ENCODE data around the gene LPGAT1. TPM values are rescaled to one million over a fixed set of nuclear protein-coding genes. Genes with fewer than 3 reads are reported as not detected.
A peak's percentile ranks its signal among the peaks of the same experiment; 100 is the strongest.
"Not testable (repeated sequence)": the region's sequence is repeated elsewhere in the genome, so short reads cannot be mapped to it uniquely, and the experiment has no call there.

The LPGAT1 gene
- polyA plus RNA-seq, 12 donors: 13.9 to 37.1 (median 19.0) TPM; not detected in 1

DNA sequence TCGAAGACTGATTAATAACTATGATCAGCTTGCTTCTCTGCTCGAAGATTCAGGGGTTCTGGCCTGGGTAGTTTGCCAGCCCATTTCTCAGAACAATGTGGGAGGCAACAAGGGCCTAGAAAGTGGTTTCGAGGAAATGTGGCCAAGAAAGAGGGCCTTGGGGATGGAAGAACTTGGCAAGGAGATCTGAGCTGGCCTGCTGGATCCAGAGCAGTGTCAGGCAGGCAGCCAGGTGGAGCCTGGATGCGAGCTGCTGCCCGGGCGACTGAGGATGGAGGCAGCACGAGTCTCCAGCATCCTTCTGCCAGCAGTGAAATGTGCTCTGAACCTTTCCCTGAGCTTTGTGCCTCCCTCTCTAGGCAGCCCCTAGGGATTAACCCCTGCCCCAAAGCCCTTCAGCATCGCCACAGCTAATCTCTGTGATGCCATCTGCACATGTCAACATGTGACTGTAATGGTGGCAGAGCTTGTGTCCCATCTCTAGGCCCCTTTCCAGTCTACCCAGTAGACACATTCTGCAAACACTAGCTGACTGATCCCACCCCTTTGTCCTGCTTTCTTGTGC lies 94.1 kb downstream of the LPGAT1 start:
- no peak for DNase-seq

DNA sequence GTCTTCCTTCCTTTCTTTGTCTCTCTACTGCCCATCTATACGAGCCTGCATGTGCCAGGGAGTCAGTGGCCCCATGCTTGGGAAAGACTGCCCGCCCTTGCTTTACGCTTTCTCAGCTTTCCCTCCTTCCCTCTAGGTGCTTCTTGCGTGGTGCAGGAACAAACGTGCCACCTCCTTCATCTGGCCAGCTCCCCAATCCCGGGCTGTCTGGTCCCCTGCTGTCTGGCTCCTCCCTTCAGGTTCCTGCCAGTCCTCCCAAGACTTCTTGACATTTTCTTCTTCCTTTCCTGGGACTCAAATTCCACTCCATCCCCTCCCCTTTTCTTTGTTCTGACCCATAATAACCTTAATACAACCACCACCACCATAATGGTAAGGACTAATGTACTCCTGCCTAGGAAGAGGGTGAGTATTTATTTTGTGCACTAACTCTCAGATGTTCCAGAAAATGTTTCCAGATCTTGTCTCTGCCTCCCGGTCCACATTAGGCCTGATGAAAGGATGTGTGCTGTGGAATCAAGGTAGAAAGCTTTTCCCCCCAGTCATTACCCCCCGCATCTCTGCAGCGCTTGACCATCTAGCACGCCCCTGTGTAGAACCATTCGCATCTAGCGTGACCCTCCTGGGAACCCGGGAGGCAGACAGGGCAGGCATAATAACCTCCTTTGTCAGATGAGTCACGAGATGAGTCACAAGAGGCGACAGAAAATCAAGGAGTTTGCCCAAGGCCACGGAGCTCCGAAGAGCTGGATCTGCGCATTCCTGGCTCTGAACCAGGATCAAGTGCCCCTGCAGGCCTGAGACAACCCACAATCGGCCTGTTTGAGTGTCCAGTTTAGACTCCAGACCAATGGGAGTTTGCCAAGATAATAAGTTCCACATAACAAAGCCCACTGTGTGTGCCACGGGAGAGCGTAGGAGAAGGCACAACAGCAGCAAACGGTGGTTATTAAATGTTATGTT lies 95.1 kb downstream of the LPGAT1 start:
- DNase-seq: no peak

DNA sequence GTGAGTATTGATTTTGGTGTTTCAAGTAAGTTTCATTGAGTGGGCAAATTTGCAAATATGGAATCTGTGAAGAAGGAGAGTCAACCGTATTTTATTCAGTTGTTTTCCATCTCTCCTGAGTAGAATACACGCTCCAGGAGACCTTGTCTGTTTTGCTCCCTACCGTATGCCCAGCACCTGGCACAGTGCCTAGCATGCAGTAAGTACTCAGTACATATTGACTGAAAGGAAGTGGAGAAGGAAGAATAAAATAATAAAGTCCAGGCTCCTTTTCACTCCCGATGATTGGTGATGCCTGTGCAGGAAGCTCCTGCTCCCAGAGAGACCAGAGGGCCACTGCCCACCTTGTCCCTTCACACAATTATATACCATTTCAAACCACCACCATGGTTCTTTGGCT lies 95.8 kb downstream of the LPGAT1 start:
- DNase-seq: no peak

DNA sequence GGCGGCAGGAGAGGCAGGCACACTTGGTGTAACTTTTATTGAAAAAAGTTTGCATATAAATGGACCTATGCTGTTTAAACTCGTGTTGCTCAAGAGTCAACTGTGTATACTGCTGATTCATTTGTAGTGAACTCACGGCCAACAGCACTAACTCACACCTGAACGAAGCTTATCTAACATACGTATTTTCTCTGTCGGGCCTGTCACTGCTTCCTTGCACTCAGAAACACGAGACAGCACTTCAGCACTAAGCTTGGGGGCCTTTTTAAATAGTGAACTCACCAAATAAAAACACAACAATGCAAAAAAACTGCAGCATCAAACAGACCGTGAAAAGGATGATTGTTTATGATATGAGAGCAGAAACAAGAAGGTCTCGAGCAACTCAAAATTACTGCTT lies 96.2 kb downstream of the LPGAT1 start:
- no peak for DNase-seq

DNA sequence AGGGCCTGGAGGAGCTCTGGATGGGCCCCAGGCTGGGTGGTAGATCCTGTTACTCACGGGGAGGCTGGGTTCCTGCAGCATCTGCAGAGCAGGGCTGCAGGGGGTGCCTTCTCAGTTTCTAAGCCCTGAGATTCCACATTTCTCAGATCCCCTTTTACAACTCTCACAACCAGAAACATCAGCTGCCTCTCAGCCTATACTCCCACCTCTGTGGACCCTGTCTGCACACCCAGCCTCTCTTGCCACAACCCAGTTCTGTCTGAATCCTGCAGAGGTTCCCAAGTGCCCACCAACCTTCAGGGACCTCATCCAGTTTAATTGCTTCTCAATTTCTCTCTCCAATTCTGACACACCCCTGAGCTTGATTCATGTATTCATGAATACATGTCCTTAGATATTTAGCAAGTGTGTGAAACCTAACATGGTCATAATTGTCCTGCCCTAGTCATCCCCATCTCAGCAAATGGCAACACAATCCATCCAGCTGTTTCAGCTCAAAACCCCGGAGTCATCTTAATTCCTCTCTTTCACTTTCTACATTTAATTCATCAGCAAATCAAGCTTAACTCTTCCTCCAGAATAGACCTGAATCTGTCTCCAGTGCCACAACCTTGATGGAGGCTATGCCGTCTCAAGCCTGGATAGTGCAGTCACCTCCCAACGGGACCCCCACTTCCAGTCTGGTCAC lies 98.1 kb downstream of the LPGAT1 start:
- no peak for DNase-seq

DNA sequence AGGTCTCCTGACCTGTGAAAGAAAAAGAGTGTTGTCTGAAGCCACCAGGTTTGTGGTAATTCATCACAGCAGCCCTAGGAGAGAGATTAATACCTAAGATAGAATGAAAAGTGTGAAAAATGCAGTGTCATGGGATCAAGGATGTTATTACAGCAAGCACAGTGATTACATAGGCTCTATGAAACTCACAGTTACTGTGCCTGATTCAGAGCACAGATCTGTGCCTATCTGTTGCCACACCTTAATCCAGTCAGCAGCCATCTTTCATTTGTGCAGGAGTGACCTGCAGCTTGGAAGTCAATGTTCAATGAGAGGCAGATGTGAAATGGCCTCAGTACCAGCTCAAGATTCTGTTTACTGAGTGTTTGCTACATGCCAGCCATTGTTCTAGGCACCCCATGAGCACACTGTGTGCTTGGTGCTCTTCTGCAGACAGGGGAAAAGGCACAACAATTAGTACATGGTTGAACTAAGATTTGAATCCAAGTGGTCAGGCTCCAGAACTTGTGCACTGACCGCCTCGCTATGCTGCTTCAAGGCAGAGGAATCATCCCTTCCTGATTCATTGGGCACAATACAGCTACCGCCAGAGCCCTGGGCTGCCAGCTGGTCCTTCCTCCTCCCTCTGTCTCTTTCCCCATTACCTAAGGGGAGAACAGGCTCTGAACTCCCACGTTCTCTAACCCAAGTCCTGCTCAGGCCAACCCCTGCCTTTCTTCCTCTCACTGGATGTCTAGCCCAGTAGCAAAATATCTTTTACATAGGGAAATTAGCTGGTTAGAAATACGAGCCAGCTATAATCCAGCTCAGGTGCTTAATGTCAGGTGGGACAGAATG lies 98.9 kb downstream of the LPGAT1 start:
- no peak for DNase-seq

DNA sequence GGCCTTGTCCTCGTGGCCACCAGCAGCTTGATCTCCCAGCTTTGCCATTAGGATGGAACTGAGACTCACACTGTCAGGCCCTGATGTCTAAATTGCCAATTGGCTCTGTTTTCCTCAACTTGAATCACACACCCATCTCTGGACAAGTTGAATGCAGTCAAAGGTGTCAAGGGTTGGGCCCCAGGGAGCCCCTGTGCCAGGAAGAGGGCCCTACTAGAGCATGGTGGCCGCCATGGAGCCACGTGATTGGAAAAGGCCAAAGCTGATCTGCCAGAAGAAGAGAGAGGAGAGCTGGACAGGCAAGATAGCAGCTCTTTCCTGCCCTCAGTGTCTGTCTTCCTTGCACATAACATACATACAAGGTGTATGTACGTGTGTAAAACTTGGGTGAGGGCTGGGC lies 100.2 kb downstream of the LPGAT1 start:
- no peak for DNase-seq

DNA sequence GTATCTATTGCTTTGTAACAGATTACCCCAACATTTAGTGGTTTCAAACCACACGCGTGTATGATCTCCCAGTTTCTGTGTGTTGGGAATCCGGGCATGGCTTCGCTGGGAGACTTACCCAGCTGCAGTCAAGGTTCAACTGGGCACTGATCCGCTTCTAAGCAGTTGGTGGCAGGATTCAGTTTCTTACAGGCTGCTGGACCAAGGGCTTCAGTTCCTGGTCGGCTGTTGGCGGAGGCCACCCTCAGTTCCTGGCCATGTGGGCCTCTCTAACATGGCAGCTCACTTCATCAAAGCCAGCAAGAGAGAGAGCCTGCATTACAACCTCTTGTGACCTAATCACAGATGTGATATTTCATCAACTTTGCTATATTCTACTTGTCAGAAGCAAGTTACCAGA lies 101.3 kb downstream of the LPGAT1 start:
- no peak for DNase-seq

DNA sequence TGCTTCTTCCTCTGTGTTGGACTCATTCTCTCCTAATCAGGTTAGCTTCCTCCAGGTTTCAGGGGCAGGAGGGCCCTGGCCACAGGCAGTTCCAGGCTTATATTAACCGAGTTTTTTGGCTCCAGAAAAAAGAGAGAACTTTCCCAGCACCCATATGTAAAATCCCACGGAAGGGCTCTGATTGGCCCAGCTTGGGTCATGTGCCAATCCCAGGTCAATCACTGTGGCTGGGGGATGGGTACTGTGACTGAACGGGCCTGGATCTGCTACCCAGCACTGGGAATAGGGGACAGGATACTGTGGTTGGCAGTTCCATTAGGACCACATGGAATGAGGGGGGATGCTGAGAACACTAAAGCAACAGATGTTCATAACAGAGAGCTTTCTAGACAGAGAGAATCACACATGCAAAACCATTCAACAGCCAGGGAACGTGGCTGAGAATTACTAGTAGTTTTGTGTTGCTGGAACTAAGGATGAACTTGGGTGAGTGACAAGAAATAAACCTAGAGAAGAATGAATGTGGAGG lies 104.0 kb downstream of the LPGAT1 start:
- no peak for DNase-seq

DNA sequence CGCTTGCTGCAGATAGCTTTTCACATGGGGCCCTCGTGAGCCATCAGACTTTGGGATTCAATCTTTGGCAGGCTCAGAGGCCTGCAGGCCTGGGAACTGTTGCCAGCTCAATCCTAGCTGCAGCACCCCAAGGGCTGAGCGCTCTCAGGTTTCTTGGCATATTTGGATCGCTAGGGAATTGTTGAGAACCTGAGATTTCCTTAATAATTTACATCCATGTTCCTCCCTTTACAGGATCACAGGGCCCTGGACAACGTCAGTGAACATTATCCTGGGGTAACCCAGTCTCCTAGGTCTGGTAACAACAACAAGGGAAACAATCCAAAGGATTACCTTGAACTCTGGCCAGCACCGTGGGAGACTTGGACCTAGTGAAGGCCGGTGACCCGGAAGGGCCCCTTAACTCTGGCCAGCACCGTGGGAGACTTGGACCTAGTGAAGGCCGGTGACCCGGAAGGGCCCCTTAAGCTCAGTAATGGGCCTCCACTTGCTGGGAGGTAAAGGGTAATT lies 105.8 kb downstream of the LPGAT1 start:
- DNase-seq: peak; percentile 49

DNA sequence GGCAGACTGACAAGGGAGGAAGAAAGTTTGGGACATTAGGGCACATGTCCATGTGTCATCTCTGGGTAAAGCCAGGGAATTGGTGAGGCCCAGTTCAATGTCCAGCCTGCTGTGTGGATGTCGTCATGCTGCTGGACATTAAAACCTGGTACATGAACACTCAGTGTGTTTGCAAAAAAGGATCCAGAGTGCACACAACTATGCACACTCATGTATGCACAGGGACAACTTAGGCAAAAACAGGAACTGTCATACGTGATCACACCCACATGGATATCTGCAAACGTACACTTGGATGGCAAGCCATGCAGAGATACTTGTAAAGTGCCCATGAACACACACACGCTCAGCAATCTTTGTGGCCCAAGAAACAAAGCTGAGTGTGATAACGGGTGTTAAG lies 107.3 kb downstream of the LPGAT1 start:
- DNase-seq: no peak

DNA sequence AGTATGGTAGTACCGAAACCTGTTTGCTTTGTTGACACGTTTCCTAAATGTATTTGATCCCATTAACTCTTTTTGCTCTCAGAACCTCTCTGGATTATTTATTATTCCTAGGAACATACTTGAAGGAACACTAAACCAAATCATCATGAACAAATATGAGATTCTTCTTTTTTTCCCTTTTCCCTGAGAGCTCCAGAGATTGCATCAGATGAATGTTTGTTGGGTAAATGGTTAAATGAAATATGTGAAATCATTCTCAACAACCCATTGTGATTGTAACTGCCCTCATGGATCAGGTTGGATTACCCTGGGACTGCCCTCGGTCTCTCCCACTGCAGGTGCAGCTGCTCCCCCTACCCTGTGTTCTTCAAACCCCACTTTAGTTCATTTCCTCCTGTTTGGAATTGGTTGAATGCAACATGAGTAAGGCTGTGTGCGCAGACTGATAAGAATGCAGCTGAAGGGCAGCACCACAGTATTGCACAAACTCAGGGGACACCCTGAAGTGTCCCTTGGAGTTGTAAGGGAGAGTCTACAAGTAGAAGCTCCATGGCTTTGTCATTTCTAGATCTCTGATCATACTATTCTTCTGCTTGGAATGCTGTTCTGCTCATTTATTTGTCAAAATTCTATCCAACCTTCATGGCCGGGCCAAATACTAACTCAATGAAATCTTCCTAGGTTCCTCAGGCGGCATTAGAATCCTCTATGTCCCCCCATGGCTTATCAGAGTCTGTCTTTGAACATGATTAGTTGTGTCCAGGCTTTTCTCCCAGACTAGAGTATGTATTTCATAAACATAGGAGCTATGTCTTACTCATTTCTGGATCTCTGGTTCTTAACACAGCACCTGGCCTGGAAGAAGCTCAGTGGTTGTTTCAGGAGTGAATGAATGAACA lies 108.0 kb downstream of the LPGAT1 start:
- no peak for DNase-seq

DNA sequence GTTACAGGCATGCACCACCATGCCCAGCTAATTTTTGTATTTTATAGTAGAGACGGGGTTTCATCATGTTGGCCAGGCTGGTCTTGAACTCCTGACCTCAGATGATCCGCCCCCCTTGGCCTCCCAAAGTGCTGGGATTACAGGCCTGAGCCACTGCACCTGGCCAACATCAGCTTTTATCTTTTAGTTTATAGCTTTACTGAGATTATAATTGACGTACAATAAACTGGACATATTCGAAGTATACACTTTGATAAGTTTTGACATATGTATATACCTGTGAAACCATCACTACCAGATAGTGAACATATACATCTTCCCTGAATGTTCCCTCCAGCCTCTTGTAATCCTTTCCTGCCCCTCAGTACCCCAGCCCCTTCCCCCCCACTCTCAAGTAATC lies 114.0 kb downstream of the LPGAT1 start:
- DNase-seq: not testable (repeated sequence)

DNA sequence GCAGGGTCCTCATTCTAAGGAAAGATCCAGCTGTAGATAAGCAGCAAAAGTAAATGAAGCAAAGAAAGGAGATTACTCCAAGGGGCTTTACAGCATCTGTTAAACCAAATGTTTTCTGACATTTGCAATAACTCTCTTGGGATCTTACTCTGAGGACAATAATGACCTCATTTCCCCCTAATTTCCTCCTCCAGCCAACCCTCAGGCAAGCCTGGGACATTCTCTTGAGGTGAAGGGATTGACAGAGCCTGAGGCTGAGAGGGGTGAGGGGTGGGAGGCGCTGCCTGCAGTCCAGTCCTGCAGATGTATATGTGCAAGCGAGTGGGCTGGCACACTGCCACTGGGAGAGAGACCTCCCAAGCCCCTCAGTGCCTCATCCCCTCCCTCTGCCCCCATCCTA lies 114.6 kb downstream of the LPGAT1 start:
- DNase-seq: no peak

DNA sequence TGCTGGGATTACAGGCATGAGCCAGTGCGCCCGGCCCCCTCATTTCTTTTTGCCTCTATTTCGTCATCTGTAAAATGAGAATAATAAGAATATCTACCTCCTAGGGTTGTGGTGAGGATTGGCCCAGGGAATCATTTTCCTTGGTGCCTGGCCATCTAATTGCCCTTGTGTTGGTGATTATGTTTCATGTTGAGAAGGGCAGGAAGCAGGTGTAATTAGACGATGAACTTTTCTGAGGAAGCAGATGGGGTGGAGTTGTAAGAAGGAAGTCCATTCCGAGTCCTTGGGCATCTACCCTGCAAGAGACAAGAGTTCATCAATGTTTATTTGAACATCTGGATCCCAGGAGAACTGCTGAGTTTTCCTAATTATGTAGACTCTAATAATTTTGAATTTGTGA lies 116.4 kb downstream of the LPGAT1 start:
- DNase-seq: no peak

DNA sequence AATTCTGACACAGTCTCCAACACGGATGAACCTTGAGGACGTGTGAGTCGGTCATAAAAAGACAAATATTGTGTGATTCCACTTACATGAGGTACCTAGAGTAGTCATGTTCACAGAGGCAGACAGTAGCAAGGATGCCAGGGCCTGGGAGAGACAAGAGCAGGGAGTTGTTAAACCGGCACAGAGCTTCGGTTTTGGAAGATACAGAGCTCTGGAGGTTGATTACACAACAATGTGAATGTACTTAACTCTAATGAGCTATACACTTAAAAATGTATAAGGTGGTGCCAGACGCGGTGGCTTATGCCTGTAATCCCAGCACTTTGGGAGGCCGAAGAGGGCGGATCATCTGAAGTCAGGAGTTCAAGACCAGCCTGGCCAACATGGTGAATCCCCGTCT lies 117.3 kb downstream of the LPGAT1 start:
- DNase-seq: no peak

DNA sequence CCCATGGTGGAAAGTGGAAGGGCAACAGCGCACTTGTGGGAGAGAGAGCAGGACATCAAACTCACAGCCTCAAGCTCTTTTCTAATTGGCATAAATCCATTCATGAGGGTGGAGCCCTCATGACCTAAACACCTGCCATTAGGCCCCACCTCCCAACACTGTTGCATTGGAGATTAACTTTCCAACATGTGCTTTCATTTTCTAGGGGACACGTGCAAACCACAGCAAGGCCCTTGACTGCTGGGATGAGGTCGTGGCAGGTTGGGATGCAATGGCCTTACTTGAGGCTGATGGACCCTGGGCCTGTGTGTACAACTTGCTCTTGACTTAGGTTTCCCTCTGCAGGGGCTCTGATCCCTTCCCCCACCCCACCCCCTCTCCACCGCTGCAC lies 119.3 kb downstream of the LPGAT1 start:
- no peak for DNase-seq

DNA sequence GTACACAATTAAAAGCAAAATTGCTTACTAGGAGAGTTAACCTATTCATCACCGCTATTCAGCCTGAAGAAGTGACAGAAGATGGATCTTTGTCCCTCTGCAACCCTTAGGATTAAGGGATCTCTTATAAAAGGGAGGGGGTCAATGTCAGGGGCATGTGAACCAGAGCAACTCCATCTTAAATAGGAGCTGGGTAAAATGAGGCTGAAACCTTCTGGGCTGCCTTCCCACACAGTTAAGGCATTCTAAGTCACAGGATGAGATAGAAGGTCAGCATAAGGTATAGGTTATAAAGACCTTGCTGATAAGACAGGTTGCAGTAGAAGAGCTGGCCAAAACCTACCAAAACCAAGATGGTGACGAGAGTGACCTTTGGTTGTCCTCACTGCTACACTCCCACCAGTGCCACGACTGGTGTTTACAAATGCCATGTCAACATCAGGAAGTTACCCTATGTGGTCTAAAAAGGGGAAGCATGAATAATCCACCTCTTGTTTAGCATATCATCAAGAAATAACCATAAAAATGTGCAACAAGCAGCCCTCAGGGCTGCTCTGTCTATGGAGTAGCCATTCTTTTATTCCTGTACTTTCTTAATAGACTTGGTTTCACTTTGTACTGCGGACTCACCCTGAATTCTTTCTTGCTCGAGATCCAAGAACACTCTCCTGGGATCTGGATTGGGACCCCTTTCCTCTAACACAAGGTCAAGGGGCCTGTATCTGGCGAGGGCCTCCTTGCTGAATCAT lies 119.8 kb downstream of the LPGAT1 start:
- DNase-seq: no peak

DNA sequence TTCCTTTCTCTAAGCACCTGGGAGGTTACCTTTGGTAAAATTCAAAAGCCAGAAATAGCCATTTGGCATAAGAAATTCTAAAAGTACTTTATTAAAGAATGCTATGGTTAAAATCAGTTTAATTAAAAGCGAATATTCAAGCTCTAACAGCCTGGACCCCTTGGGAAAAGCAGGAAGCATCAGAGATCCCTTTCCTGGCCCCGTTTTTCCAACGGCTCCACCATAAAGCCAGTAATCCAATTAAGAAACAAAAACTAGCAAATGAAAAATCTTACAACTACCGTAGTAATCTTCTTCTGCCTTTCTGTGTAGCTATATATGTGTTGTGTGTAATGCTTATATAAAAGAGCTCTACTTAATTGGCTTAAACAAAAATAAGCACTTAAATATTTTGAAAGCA lies 121.6 kb downstream of the LPGAT1 start:
- DNase-seq: no peak

DNA sequence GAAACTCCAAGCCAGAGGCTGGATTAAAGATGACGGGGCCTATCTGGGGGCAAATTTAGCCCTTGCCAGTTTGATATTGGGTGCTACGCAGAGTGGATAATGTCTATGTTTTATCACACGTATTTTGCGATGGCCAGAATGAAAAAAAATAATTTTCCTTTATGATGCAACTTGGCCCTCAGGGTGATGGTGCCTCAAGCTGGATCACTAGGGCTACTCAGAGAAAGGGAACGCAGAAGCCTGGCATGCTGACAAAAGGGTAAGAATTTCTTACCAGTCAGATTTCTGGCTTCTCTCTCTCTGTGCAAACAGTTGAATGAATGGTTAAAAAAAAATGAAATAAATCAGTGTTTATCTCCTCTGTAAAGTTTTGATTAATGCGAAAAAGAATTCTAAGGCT lies 122.6 kb downstream of the LPGAT1 start:
- DNase-seq: no peak

Measured in muscle of arm (tissue), 12 donors.